GM23338 (cell line): Measurements from ENCODE around the gene AOPEP. TPM values are rescaled to one million over a fixed set of nuclear protein-coding genes. Genes with fewer than 3 reads are reported as not detected.

Experiments
- ATAC-seq: fragments of 200-7000 bp; cut with Tn5 transposase; 3 replicates; pipeline ENCODE4 v1.9.1; 2020
- DNase-seq: peaks from one replicate; pipeline ENCODE4 v3.0.0-alpha.2; 2015; ENCODE audit warnings: low spot score
- H2AFZ ChIP-seq: fragments of 200-600 bp; sonication (generic); 2 replicates; pipeline ENCODE4 v1.8.0; 2016; ENCODE audit warnings: antibody characterized with exemption, mild to moderate bottlenecking, moderate library complexity
- H3F3A ChIP-seq: fragments of 200-600 bp; sonication (generic); replicated peaks from 2 replicates; pipeline ENCODE4 v1.8.0; 2017; ENCODE audit warnings: antibody characterized with exemption, mixed run types, low read depth
- H3K27ac ChIP-seq: fragments of 200-600 bp; sonication (generic); 2 replicates; pipeline ENCODE4 v1.6.1; 2016; ENCODE audit warnings: low read depth
- H3K27me3 ChIP-seq: fragments of 200-600 bp; sonication (generic); 2 replicates; pipeline ENCODE4 v1.8.0; 2016; ENCODE audit warnings: mild to moderate bottlenecking, mixed run types, moderate library complexity; ENCODE audit not compliant: insufficient read depth
- H3K36me3 ChIP-seq: fragments of 200-600 bp; sonication (generic); 2 replicates; pipeline ENCODE4 v1.8.0; 2016; ENCODE audit warnings: mild to moderate bottlenecking; ENCODE audit not compliant: insufficient read depth
- H3K4me1 ChIP-seq: fragments of 200-600 bp; sonication (generic); 2 replicates; pipeline ENCODE4 v1.8.0; 2016; ENCODE audit warnings: mild to moderate bottlenecking, moderate library complexity; ENCODE audit not compliant: insufficient read depth
- H3K4me2 ChIP-seq: fragments of 200-600 bp; sonication (generic); 2 replicates; pipeline ENCODE4 v1.7.1; 2017; ENCODE audit warnings: mixed run types
- H3K4me3 ChIP-seq: fragments of 200-600 bp; sonication (generic); 2 replicates; pipeline ENCODE4 v1.6.1; 2016; ENCODE audit warnings: mixed run types
- H3K79me2 ChIP-seq: fragments of 200-600 bp; sonication (generic); replicated peaks from 2 replicates; pipeline ENCODE4 v1.8.0; 2017; ENCODE audit warnings: mild to moderate bottlenecking; ENCODE audit not compliant: insufficient read depth
- H3K9me2 ChIP-seq: fragments of 200-600 bp; sonication (generic); 2 replicates; pipeline ENCODE4 v1.8.0; 2017; ENCODE audit not compliant: insufficient read depth
- H4K20me1 ChIP-seq: fragments of 200-600 bp; sonication (generic); replicated peaks from 2 replicates; pipeline ENCODE4 v1.8.0; 2017; ENCODE audit warnings: mild to moderate bottlenecking; ENCODE audit not compliant: insufficient read depth
- H3K27ac Mint-ChIP-seq: 2 replicates; pipeline ENCODE4 v1.8.0; 2020; ENCODE audit warnings: inconsistent platforms, mild to moderate bottlenecking, moderate library complexity, mixed read lengths
- H3K27me3 Mint-ChIP-seq: 3 replicates; pipeline ENCODE4 v1.8.0; 2022; ENCODE audit warnings: low read depth, mild to moderate bottlenecking, moderate library complexity, mixed read lengths, inconsistent platforms; ENCODE audit not compliant: insufficient read depth, poor library complexity
- H3K36me3 Mint-ChIP-seq: 3 replicates; pipeline ENCODE4 v1.8.0; 2021; ENCODE audit warnings: low read depth, mild to moderate bottlenecking, inconsistent platforms, moderate library complexity, mixed read lengths
- H3K4me1 Mint-ChIP-seq: 3 replicates; pipeline ENCODE4 v1.8.0; 2020; ENCODE audit warnings: mild to moderate bottlenecking, inconsistent platforms, mixed read lengths
- H3K4me3 Mint-ChIP-seq: 3 replicates; pipeline ENCODE4 v1.8.0; 2021; ENCODE audit warnings: moderate library complexity, mild to moderate bottlenecking, inconsistent platforms, mixed read lengths
- H3K9me3 Mint-ChIP-seq: 3 replicates; pipeline ENCODE4 v1.8.0; 2020; ENCODE audit warnings: moderate library complexity, mild to moderate bottlenecking, inconsistent platforms, mixed read lengths
- CREB1 ChIP-seq: fragments of 250-450 bp; sonication (Bioruptor Pico); IDR thresholded peaks from 2 replicates; pipeline ENCODE4 v1.5.0; 2020; ENCODE audit warnings: low read depth, mild to moderate bottlenecking, moderate library complexity
- EZH2 ChIP-seq: fragments of 200-600 bp; sonication (generic); IDR thresholded peaks from one replicate; pipeline ENCODE4 v1.8.0; 2017; ENCODE audit warnings: antibody characterized with exemption, mild to moderate bottlenecking, low read depth; ENCODE audit not compliant: unreplicated experiment
- JUNB ChIP-seq: IDR thresholded peaks from one replicate; pipeline ENCODE4 v1.6.1; 2016; ENCODE audit warnings: antibody characterized with exemption; ENCODE audit not compliant: unreplicated experiment
- POLR2AphosphoS5 ChIP-seq: IDR thresholded peaks from 2 replicates; pipeline ENCODE4 v1.6.1; 2016; ENCODE audit warnings: antibody characterized with exemption, low read depth
- REST ChIP-seq: IDR thresholded peaks from one replicate; pipeline ENCODE4 v1.6.1; 2018; ENCODE audit warnings: antibody characterized with exemption; ENCODE audit not compliant: unreplicated experiment
- STAT1 ChIP-seq: IDR thresholded peaks from one replicate; pipeline ENCODE4 v1.6.1; 2016; ENCODE audit warnings: antibody characterized with exemption; ENCODE audit not compliant: unreplicated experiment
- ZNF331 ChIP-seq: fragments of 250-450 bp; sonication (Bioruptor Pico); IDR thresholded peaks from 2 replicates; pipeline ENCODE4 v1.5.0; 2020; ENCODE audit warnings: low read depth, mild to moderate bottlenecking, moderate library complexity
- polyA plus RNA-seq: library from polyadenylated mRNA; unstranded; fragments of >200 nt; fragmentation: Nextera tagmentation; extraction: Ambion mirVana; gene quantifications from 2 replicates; pipeline ENCODE4 v1.2.1, GENCODE V29; 2016
- total RNA-seq: library from RNA; depleted of rRNA; stranded (reverse); fragments of >200 nt; shearing (Covaris generic); gene quantifications from 2 replicates; pipeline ENCODE4 v1.2.3, GENCODE V29; 2014
- TF ChIP-seq, protein P1 (sequence below): fragments of 250-450 bp; sonication (Bioruptor Pico); IDR thresholded peaks from 2 replicates; pipeline ENCODE4 v1.5.0; 2020; ENCODE audit warnings: mild to moderate bottlenecking, moderate library complexity
- TF ChIP-seq, protein P2 (sequence below): IDR thresholded peaks from 2 replicates; pipeline ENCODE4 v1.6.1; 2016; ENCODE audit warnings: antibody characterized with exemption

The AOPEP gene
- total and polyA plus RNA-seq, 2 experiments from 2014 or later = 7.0 to 16.5 TPM

GRCh38 chr9:94817291-94818177 lies 91.0 kb downstream of the AOPEP start:
- Histone ChIP-seq H3K4me2 (no peak overlapping the region), H3K27me3 (no peaks in the 10 kb centered on the region), H3K9me2 (no peaks in the 10 kb centered on the region), H3K36me3 (no peaks in the 10 kb centered on the region), H2AFZ (no peak overlapping the region), H3K4me3 (no peak overlapping the region), H4K20me1 (no peaks in the 10 kb centered on the region; the same call in 1 of the 2 replicates), H3F3A (no peaks in the 10 kb centered on the region), H3K27ac (no peak overlapping the region), H3K79me2 (no peaks in the 10 kb centered on the region), H3K4me1 (no peaks in the 10 kb centered on the region)
- peaks cover 20% of the 10 kb centered on the region for H3K4me1 Mint-ChIP-seq
- no peaks in the 10 kb centered on the region; the same call in 2 of the 3 replicates for H3K9me3 Mint-ChIP-seq
- H3K4me3 Mint-ChIP-seq = no peak overlapping the region
- TF ChIP-seq ZNF331 (CRISPR knock-in tag) (no peak), JUNB (no peak), EZH2 (no peak), STAT1 (no peak), CREB1 (CRISPR knock-in tag) (no peak), REST (no peak), POLR2AphosphoS5 (no peak)
- TF ChIP-seq, protein P1, sequence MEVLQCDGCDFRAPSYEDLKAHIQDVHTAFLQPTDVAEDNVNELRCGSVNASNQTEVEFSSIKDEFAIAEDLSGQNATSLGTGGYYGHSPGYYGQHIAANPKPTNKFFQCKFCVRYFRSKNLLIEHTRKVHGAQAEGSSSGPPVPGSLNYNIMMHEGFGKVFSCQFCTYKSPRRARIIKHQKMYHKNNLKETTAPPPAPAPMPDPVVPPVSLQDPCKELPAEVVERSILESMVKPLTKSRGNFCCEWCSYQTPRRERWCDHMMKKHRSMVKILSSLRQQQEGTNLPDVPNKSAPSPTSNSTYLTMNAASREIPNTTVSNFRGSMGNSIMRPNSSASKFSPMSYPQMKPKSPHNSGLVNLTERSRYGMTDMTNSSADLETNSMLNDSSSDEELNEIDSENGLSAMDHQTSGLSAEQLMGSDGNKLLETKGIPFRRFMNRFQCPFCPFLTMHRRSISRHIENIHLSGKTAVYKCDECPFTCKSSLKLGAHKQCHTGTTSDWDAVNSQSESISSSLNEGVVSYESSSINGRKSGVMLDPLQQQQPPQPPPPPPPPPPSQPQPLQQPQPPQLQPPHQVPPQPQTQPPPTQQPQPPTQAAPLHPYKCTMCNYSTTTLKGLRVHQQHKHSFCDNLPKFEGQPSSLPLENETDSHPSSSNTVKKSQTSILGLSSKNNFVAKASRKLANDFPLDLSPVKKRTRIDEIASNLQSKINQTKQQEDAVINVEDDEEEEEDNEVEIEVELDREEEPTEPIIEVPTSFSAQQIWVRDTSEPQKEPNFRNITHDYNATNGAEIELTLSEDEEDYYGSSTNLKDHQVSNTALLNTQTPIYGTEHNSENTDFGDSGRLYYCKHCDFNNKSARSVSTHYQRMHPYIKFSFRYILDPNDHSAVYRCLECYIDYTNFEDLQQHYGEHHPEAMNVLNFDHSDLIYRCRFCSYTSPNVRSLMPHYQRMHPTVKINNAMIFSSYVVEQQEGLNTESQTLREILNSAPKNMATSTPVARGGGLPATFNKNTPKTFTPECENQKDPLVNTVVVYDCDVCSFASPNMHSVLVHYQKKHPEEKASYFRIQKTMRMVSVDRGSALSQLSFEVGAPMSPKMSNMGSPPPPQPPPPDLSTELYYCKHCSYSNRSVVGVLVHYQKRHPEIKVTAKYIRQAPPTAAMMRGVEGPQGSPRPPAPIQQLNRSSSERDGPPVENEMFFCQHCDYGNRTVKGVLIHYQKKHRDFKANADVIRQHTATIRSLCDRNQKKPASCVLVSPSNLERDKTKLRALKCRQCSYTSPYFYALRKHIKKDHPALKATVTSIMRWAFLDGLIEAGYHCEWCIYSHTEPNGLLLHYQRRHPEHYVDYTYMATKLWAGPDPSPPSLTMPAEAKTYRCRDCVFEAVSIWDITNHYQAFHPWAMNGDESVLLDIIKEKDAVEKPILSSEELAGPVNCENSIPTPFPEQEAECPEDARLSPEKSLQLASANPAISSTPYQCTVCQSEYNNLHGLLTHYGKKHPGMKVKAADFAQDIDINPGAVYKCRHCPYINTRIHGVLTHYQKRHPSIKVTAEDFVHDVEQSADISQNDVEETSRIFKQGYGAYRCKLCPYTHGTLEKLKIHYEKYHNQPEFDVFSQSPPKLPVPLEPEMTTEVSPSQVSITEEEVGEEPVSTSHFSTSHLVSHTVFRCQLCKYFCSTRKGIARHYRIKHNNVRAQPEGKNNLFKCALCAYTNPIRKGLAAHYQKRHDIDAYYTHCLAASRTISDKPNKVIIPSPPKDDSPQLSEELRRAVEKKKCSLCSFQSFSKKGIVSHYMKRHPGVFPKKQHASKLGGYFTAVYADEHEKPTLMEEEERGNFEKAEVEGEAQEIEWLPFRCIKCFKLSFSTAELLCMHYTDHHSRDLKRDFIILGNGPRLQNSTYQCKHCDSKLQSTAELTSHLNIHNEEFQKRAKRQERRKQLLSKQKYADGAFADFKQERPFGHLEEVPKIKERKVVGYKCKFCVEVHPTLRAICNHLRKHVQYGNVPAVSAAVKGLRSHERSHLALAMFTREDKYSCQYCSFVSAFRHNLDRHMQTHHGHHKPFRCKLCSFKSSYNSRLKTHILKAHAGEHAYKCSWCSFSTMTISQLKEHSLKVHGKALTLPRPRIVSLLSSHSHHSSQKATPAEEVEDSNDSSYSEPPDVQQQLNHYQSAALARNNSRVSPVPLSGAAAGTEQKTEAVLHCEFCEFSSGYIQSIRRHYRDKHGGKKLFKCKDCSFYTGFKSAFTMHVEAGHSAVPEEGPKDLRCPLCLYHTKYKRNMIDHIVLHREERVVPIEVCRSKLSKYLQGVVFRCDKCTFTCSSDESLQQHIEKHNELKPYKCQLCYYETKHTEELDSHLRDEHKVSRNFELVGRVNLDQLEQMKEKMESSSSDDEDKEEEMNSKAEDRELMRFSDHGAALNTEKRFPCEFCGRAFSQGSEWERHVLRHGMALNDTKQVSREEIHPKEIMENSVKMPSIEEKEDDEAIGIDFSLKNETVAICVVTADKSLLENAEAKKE (CRISPR knock-in tag) = no peak
- TF ChIP-seq, protein P2, sequence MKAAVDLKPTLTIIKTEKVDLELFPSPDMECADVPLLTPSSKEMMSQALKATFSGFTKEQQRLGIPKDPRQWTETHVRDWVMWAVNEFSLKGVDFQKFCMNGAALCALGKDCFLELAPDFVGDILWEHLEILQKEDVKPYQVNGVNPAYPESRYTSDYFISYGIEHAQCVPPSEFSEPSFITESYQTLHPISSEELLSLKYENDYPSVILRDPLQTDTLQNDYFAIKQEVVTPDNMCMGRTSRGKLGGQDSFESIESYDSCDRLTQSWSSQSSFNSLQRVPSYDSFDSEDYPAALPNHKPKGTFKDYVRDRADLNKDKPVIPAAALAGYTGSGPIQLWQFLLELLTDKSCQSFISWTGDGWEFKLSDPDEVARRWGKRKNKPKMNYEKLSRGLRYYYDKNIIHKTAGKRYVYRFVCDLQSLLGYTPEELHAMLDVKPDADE = no peak
- no peaks in the 10 kb centered on the region for H3K36me3 Mint-ChIP-seq
- ATAC-seq (no peak), DNase-seq (no peak)
- no peaks in the 10 kb centered on the region for H3K27me3 Mint-ChIP-seq
- no peak overlapping the region for H3K27ac Mint-ChIP-seq
